K562 (cell line): Measurements from ENCODE around the gene SAP30BP. TPM values are rescaled to one million over a fixed set of nuclear protein-coding genes. Genes with fewer than 3 reads are reported as not detected.

ENCODE experiments used
- GABPB1 ChIP-seq: sonication (generic); formaldehyde crosslinking; IDR thresholded peaks from 2 replicates; pipeline ENCODE4 v1.8.0; 2022; ENCODE audit warnings: mild to moderate bottlenecking, missing genetic modification reagents
- KLF6 ChIP-seq: fragments of 250-450 bp; sonication (Bioruptor Pico); IDR thresholded peaks from 2 replicates; pipeline ENCODE4 v1.4.0; 2020; ENCODE audit warnings: mild to moderate bottlenecking, moderate library complexity, borderline replicate concordance
- MTA1 ChIP-seq: fragments of 450-650 bp; IDR thresholded peaks from 2 replicates; pipeline ENCODE4 v1.6.1; 2017; ENCODE audit warnings: borderline replicate concordance
- NCOA1 ChIP-seq: fragments of 450-650 bp; IDR thresholded peaks from 2 replicates; pipeline ENCODE4 v1.6.1; 2016; ENCODE audit warnings: low read depth
- SMARCC2 ChIP-seq: fragments of 450-650 bp; IDR thresholded peaks from 2 replicates; pipeline ENCODE4 v1.6.1; 2017; ENCODE audit warnings: antibody characterized with exemption, moderate library complexity, mild to moderate bottlenecking, low read depth
- polyA plus RNA-seq, 8 experiments: library from polyadenylated mRNA; depleted of rRNA in 4 of 8; stranded (reverse) in 5 of 8; unstranded in 3 of 8; fragments of >200 nt; fragmentation: Nextera tagmentation in 2 of 8; fragmentation: Illumina TruSeq in 1 of 8; extraction: Ambion mirVana in 2 of 8; extraction: Trizol in 1 of 8; gene quantifications; 2 replicates each; pipeline versions ENCODE4 v1.2.1 to v1.2.3, GENCODE V29; 2011 to 2014; ENCODE audit warnings: inconsistent platforms in 1 of 8, missing spikeins in 1 of 8
- total RNA-seq, 7 experiments: library from RNA; depleted of rRNA in 6 of 7; stranded (reverse); fragments of >200 nt in 6 of 7; fragmentation: Illumina TruSeq in 2 of 7; extraction: Trizol in 2 of 7; gene quantifications; 2 replicates each; pipeline versions ENCODE4 v1.2.1 to v1.2.3, GENCODE V29; 2011 to 2021; ENCODE audit warnings: low replicate concordance in 1 of 7
- TF ChIP-seq, protein P1 (sequence below): fragments of 450-650 bp; IDR thresholded peaks from 2 replicates; pipeline ENCODE4 v1.7.1; 2018; ENCODE audit warnings: mild to moderate bottlenecking, low read depth; ENCODE audit not compliant: partially characterized antibody
- TF ChIP-seq, protein P2 (sequence below): fragments of 200-800 bp; sonication (Bioruptor generic); IDR thresholded peaks from 2 replicates; pipeline ENCODE4 v1.6.1; 2017; ENCODE audit warnings: missing genetic modification characterization, missing compliant biosample characterization

SAP30BP gene
- total and polyA plus RNA-seq, 9 of the 15 experiments (the other 6 are each of a cell fraction or from before 2014, with no cell fraction given) = 45.3 to 154 (median 71.7) TPM

DNA sequence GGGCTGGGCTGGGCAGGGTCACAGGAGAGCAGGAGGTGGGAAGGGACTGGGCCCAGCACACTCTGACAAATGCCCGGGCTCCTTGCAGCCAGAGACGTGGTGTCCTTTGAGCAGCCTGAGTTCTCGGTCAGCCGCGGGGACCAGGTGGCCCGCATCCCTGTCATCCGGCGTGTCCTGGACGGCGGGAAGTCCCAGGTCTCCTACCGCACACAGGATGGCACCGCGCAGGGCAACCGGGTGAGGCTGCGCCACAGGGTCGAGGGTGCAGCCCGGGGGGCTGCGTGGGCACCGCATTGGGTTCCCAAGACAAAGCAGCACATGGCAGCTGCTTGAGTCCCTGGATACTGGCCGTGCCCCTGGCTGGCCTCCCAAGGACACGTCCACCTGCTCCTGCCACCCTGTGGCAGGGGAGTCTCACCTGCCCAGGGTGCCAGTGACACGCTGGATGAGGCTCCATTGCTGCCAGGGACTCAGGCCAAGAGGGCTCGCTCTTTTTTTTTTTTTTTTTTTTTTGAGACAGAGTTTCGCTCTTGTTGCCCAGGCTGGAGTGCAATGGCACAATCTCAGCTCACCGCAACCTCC, 76.6 kb downstream of the SAP30BP start (continued):
- TF ChIP-seq, protein P1, sequence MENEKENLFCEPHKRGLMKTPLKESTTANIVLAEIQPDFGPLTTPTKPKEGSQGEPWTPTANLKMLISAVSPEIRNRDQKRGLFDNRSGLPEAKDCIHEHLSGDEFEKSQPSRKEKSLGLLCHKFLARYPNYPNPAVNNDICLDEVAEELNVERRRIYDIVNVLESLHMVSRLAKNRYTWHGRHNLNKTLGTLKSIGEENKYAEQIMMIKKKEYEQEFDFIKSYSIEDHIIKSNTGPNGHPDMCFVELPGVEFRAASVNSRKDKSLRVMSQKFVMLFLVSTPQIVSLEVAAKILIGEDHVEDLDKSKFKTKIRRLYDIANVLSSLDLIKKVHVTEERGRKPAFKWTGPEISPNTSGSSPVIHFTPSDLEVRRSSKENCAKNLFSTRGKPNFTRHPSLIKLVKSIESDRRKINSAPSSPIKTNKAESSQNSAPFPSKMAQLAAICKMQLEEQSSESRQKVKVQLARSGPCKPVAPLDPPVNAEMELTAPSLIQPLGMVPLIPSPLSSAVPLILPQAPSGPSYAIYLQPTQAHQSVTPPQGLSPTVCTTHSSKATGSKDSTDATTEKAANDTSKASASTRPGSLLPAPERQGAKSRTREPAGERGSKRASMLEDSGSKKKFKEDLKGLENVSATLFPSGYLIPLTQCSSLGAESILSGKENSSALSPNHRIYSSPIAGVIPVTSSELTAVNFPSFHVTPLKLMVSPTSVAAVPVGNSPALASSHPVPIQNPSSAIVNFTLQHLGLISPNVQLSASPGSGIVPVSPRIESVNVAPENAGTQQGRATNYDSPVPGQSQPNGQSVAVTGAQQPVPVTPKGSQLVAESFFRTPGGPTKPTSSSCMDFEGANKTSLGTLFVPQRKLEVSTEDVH = no peak
- no peak for TF ChIP-seq GABPB1 (CRISPR knock-in tag)
- TF ChIP-seq KLF6 (CRISPR knock-in tag) = no peak
- no peak for TF ChIP-seq NCOA1
- TF ChIP-seq MTA1 = no peak
- no peak for TF ChIP-seq SMARCC2
- TF ChIP-seq, protein P2, sequence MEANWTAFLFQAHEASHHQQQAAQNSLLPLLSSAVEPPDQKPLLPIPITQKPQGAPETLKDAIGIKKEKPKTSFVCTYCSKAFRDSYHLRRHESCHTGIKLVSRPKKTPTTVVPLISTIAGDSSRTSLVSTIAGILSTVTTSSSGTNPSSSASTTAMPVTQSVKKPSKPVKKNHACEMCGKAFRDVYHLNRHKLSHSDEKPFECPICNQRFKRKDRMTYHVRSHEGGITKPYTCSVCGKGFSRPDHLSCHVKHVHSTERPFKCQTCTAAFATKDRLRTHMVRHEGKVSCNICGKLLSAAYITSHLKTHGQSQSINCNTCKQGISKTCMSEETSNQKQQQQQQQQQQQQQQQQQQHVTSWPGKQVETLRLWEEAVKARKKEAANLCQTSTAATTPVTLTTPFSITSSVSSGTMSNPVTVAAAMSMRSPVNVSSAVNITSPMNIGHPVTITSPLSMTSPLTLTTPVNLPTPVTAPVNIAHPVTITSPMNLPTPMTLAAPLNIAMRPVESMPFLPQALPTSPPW (CRISPR knock-in tag) = no peak
